GM18499 (cell line): ENCODE results near the gene CITED2.

Experiments used
- ATAC-seq: cut with Tn5 transposase; IDR thresholded peaks from one replicate; pipeline ENCODE4 v1.9.1; 2021; ENCODE audit warnings: moderate number of reproducible peaks; ENCODE audit not compliant: insufficient read depth, unreplicated experiment

CITED2 gene

DNA sequence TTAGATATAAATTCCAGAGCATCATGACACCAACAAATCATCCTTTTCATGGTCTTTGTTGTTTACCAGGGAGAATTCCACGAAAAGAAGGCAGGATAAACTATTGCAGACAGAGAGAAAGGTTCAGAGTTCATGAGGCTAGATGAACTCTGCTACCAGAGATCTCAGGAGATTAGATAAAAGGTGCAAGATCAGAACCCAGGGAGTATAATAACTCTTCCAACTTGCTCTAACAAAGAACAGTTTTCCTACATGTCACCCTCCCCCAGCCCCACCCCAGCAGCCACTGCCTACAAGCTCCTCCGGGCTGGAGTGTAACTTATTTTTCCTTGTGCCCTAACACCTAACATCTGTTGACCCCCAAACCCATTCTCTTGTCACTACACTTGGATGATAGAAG lies 13.9 kb upstream of the CITED2 start:
- no peak for ATAC-seq

GRCh38 chr6:139386404-139386803 lies 12.0 kb upstream of the CITED2 start:
- no peak for ATAC-seq

GRCh38 chr6:139381216-139381865 lies 6.9 kb upstream of the CITED2 start:
- no peak for ATAC-seq

DNA sequence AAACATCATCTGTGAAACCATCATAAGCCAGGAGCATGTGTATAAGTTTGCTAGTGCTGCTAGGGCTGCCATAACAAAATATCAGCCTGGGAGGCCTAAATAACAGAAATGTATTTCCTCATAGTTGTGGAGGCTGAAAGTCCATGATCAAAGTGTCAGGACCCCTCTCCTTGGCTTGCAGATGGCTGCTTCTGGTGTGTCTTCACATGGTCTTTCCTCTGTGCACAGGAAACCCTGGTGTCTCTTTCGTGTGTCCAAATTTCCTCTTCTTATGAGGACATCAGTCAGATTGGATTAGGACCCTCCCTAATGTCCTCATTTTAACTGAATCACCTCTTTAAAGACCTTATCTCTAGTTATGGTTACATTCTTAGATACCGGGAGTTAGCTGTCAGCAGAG lies 6.2 kb upstream of the CITED2 start:
- ATAC-seq = no peak

DNA sequence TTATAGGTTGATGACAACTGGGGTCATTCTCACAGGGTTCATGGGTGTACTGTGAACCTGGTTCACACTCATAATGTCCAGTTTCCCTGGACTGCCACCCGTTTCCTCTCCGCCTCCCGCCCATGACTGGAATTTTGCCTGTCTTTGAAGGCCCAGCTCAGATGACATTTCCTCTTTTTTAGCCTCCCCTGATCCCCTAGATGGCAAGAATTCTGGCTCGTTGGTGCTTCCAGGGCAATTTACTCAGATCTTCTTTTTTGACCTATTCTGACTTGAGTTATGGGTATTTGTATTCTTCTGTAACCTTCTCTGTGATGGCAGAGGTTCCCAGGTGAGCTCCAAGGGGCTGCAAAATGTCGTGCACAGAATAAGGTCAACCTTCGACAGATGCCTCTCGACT lies 5.7 kb upstream of the CITED2 start:
- ATAC-seq = no peak

GRCh38 chr6:139378882-139379341 lies 4.5 kb upstream of the CITED2 start:
- no peak for ATAC-seq

DNA sequence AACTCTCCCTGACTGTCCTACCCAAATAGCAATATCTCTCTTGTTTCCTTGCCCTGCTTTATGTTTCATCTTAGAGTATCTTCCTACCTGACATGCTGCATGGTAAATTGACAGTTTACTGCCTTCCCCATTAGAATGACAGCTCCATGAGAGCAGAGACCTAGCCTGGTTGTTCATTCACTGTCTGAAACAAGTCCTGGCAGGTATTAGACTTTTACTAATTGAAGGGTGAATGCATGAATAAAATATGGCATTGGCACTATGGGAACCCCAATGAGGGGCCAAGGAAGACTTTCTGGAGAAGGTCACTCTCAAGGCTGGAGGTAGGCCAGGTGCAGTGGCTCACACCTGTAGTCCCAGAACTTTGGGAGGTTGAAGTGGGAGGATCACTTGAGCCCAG lies 3.8 kb upstream of the CITED2 start:
- ATAC-seq = no peak

DNA sequence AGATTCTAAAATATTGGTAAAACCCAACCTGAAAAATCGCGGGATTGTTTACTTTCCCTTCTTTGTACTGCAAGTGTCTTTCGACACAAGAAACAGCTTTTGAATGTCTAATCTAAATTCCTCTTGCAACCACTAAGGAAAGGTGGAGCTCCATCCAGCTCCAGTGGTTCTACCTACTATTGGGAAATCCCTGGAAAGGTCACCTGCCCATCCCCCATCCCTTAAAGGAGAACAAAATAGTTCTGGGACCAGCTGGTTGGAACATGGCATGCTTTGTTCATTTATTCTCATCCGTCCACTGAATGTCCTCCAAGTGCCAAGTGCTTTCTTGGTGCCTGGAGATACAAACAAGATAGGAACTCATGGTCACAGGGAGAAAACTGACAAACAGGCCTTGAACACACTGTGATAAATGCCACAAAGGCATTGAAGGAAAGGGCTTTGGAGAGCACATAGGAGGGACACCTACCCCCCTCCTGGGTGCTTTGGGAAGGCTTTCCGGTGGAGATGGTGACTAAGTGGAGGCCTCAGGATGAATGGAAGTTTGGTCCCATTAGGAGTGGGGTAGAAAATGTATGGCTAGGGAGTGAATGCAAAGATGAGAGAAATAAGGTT lies 2.3 kb upstream of the CITED2 start:
- ATAC-seq = no peak

- no peak for ATAC-seq
These were observed 1.5 kb upstream of the CITED2 start for GRCh38 chr6:139376017-139376330.

DNA sequence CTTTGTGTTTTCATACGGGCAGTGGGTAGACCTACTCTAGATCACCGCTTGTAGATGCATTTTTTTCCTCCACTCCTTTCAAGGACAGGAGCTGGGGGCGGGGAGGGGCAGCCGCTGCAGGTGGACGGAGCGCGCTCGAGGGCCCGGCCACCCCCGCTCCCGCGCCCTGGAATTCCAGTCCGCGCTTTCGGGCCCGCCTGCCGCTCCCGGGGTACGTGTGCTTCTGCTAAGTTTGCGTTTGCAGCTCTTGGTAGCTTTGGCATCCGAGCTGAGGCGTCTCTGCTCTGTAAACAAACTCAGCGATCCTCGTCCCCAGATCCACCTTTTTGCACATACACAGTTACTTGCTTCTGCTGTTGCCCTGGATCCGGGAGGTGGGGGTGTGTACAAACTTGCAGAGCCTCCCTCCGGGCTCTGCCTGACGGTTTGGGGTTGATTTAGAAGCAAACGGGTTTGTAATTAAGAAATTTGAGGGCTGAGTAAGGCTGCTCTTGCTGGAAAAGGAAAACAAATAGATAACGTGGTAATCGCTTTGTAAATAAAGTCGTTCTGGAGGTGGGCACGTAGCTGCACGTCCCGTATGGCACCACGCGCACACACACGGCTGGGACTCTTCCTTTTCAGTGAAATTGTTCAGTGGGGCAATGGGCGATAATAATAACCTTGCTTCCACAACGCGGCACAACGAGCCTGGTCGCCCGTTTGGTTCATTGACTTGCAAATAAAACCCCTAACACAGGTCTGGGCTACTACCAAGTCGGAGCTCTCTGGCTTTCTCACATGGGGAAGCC lies 973 bp upstream of the CITED2 start:
- peak; percentile 42 for ATAC-seq

- ATAC-seq = peak; percentile 5
These were observed 506 bp downstream of the CITED2 start for GRCh38 chr6:139373928-139374356.

DNA sequence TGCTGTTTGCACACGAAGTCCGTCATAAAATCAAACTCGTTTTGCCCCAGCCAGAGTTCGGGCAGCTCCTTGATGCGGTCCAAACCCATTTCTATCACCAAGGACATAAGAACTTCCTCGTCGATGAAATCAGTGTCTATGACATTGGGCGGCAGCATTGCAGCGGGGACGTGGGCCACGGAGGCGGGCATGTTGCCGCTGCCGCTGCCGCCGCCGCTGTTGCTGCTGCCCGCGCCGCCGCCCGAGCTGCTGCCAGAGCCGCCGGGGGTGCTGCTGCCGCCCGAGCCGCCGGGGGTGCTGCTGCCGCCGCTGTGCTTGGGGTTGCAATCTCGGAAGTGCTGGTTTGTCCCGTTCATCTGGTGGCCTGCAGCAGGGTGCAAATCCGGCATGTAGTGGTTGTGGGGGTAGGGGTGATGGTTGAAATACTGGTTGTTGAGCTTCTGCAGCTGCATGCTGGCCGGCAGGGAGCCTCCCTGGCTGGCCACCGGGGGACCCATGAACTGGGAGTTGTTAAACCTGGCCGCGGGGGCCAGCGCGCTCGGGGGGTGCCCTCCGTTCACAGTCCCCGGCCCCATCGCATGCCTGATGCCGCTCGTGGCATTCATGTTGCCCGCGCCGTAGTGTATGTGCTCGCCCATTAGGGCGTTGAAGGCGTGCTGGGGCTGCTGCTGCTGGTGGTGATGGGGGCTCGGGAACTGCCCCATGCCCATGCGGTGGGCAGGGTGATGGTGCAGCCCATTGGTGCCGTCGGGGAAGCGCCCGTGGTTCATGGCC lies 1.1 kb downstream of the CITED2 start:
- ATAC-seq = no peak

- ATAC-seq = no peak
These were observed 1.9 kb downstream of the CITED2 start for GRCh38 chr6:139372326-139373153.

DNA sequence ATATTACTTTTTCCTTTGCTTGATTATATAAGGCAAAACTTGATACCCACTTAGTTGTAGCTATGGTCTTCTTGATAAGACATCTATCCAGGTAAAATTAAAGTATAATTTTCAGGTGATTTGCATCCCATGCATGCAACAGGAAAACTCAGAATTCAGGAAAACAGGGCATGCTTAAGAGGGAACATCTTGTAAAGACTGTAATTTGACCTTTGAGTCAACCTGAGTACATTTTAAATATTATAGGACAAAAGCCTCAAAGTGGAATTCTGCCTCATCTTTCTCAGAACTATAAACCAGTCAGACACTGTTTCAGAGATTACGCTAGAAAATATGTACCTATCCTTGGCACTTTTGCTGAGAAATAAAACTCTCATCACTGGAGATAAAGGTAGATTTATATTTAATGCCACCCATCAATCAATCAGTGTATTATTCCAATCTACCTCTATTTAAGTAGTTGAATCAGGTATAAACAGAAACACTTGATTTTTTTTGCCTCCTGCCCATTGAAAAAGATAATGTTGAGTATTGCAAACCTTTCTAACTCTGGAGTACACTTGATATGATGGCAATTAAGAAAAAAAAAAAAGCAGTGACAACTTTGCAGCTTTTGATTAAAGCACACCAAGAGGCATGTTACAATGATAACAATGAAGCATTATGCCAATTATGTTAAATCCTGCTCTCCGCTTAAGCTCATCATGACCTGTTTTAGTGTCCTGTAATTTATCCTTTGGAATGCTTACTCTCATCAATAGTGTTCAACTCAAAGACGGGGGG lies 2.8 kb downstream of the CITED2 start:
- no peak for ATAC-seq

GRCh38 chr6:139370999-139371345 lies 3.5 kb downstream of the CITED2 start:
- ATAC-seq = no peak

DNA sequence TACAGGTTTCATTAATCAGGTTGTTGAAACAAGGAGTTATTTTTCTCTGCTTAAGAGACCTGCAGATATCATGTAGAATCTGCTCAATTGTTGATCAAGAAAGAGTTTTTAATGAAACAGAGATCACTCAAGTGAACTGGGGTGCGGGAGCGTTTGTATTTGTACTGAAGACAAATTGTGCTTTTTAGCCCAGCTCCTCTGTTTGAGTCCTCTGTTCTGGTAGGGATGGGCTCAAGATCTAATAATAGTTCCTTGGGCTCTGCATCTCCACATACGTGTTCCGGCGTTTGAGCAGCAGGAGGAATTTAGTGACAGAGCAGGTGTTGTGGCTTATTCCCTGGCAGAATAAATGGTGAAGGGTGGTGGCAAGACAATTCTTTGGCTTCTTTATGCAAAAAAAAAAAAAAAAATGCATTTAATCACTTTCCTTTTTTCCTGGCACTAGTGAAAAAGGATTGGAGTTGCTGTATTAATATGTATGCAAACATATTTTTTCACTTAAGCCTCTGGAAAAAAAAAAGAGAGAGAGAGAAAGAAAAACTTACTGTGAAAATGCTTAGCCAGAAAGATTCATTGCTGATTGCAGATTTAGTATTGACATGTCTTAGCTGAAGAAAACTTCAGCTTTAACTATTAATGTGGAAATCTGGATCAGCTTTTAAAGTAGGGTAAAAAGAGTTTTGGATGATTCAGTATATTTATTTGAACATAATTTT lies 4.0 kb downstream of the CITED2 start:
- no peak for ATAC-seq

DNA sequence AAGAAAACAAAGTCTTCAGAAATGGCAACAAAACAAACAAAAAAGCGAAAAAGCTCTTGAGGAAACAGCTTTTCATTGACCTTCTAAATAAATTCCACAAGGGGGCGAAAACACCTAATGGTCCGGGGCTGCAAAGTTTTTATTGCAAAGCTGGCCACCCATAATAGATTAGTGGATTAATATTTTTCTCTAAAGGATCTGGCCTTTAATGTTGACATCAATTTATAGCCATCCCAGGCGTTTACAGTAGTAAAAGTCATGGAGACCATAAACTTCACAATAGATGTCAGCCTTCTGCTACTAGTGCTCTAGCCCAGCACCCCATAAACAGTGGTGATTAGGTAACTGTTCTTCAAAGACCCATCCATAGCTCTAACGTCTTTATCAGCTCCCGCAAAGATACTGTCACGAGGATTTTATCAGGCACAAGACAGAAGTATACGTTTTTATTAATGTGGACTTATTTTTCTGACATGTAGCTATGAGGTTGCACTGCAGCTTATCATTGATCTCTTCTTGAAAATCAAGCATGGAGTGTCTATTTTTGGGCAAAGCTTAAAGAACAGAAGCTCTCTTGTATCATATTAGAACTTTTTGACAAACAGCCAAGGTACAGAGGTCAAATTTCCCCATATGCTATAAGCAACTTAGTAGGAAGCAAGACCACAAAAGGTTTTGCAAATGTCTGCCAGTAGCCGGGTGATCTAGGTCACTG lies 4.7 kb downstream of the CITED2 start:
- no peak for ATAC-seq

DNA sequence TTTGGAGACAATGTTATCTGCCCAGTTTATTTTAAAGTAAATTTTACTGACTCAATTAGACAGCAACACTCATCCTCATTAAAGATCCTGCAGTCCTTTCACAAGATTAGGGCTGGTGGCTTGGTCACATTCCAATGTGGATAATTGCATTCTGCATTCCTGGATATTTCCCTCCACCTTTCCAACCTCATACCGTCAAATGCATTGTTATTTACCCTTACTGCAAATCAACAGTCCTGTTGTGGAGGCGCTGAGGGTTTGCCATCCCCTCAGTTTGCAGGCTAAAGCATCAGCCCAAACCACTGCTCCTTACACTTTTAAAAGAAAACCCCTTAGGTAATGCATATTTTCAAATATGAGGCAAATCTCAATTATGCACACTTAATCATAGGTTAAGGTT lies 5.4 kb downstream of the CITED2 start:
- no peak for ATAC-seq
